Middle frontal gyrus (tissue), 1 donor: ENCODE data around the gene OR5M8.

Source experiments
- DNase-seq: peaks from one replicate; pipeline ENCODE4 v3.0.0-alpha.2; 2015; ENCODE audit warnings: low spot score; ENCODE audit errors: extremely low spot score

OR5M8 gene

GRCh38 chr11:56491270-56491669 is at the start of gene OR5M8:
TSS of gene OR5M8 (minus strand) at chr11:56491370. CDS start at chr11:56491370, 0 bp downstream.
- no peak for DNase-seq

GRCh38 chr11:56533054-56533740 is 42.0 kb upstream of the OR5M8 start:
- no peak for DNase-seq

GRCh38 chr11:56531856-56532255 is 40.7 kb upstream of the OR5M8 start:
- DNase-seq, result no peak

- no peak for DNase-seq
Measured at GRCh38 chr11:56522008-56522407, 30.8 kb upstream of the OR5M8 start.

GRCh38 chr11:56513280-56513679 is 22.1 kb upstream of the OR5M8 start:
- DNase-seq, result no peak

GRCh38 chr11:56509439-56509838 is 18.3 kb upstream of the OR5M8 start:
- DNase-seq, result no peak

- DNase-seq, result no peak
Measured at GRCh38 chr11:56497010-56497409, 5.8 kb upstream of the OR5M8 start.

GRCh38 chr11:56495117-56495516 is 3.9 kb upstream of the OR5M8 start:
- DNase-seq, result no peak

- DNase-seq, result no peak
Measured at GRCh38 chr11:56486801-56487200, 4.4 kb downstream of the OR5M8 start.

GRCh38 chr11:56474729-56475235 is 16.4 kb downstream of the OR5M8 start:
- DNase-seq, result no peak

- DNase-seq, result no peak
Measured at GRCh38 chr11:56473252-56473651, 17.9 kb downstream of the OR5M8 start, which contains the start of gene OR5M3. TSS of gene OR5M3 (minus strand) at chr11:56473352. CDS start at chr11:56470497, 2,855 bp downstream.

- DNase-seq, result no peak
Measured at GRCh38 chr11:56457076-56457475, 34.1 kb downstream of the OR5M8 start.

- DNase-seq, result no peak
Measured at GRCh38 chr11:56453521-56453920, 37.6 kb downstream of the OR5M8 start.
